Measurements from ENCODE around the gene SAMMSON.

The SAMMSON gene

GRCh38 chr3:69999140-70000027, at the start of gene SAMMSON:
SAMMSON (plus strand) TSS chr3:69999733.
- DNase-seq (ENCODE audit: low read depth in 1 of 2, low spot score in 1 of 2) = no peak

DNA sequence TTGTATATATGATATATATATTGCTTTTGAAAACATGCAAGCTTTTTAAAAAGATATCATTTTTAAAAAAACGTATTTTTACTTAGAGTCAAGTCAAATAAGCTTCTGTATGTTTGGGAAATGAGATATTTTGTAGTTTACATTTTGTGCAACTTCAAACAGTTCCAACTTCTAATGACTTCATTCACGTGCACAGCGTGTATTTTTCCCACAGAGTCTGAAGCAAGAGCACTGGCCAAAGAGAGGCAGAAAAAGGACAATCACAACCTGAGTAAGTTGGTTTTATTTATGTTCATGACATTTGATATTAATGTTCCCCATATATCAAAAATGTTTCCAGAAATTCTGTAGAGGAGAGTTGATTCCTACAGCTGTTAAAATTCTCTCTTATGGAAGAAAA, 47.9 kb upstream of the SAMMSON start:
- DNase-seq (ENCODE audit: low read depth in 1 of 2, low spot score in 1 of 2) = no peak

DNA sequence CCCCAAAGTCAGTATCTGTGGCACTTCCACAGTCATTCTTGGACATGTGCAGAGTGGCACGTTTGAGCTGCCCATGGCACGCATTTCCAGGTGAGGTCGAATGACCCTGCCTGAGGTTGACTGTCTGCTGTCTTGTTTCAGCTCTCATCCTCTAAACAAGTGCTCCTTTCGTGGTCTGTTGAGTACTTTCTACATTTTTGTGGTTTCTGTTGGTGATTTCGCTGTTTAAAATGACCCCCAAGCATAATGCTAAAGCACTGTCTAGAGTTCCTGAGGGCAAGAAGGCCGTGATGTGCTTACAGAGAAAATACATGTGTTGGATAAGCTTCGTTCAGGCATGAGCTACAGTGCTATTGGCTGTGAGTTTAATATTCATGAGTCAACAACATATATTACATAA, 40.0 kb upstream of the SAMMSON start:
- DNase-seq (ENCODE audit: low read depth in 1 of 2, low spot score in 1 of 2) = no peak

- no peak for DNase-seq (ENCODE audit: low read depth in 1 of 2, low spot score in 1 of 2)
Measured at GRCh38 chr3:69961706-69962439, 37.7 kb upstream of the SAMMSON start.

GRCh38 chr3:69963643-69964042, 35.9 kb upstream of the SAMMSON start:
- no peak for DNase-seq (ENCODE audit: low read depth in 1 of 2, low spot score in 1 of 2)

GRCh38 chr3:69967156-69967555, 32.4 kb upstream of the SAMMSON start:
- DNase-seq (ENCODE audit: low read depth in 1 of 2, low spot score in 1 of 2) = no peak

GRCh38 chr3:69970827-69971226, 28.7 kb upstream of the SAMMSON start:
- DNase-seq (ENCODE audit: low read depth in 1 of 2, low spot score in 1 of 2) = no peak

DNA sequence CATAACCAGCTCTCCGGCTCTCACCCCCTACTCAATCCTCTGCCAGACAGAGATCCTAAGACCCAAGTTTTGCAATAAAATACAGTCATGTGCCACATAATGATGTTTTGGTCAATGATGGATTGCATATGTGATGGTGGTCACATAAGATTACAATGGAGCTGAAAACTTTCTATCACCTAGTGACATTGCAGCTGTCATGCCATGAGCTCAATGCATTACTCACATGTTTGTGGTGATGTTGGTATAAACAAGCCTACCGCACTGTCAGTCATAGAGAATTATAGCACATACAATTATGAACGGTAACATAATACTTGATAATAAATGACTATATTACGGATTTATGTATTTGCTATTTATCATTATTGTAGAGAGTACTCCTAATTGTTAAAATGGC, 26.9 kb upstream of the SAMMSON start:
- no peak for DNase-seq (ENCODE audit: low read depth in 1 of 2, low spot score in 1 of 2)

GRCh38 chr3:69976021-69976420, 23.5 kb upstream of the SAMMSON start:
- no peak for DNase-seq (ENCODE audit: low read depth in 1 of 2, low spot score in 1 of 2)

DNA sequence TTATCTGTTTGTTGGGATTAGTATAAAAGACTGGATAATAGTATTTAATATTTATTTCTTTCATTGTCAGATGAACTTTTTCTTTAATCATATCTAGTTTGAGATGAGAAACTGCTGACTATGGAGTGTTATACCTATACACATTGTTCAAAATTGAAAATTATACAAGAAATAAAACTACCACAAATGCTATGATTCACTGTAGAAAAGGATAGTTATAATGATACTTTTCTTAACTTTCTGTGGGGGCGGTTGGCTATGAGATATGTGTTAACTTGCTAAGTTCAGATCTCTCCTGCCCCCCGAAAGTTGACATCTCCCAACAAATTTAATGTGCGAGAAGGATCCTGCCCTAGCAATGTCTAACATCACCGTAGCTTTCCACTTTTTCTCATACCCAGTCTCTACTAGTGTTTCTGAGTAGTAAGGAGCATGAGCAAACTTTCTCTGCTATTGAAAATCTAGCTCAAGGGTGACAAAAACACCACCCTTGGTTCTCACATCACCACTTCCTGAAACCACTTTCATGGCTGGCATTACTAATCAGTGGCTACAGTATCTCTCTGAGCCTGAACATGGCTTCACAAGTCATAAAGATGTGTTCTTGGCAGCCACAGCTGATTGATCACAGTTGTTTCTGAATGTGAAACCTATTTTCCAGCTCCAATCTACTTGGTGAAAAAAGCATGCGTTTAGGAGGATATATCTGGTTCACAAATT, 15.8 kb upstream of the SAMMSON start:
- DNase-seq (ENCODE audit: low read depth in 1 of 2, low spot score in 1 of 2) = no peak

DNA sequence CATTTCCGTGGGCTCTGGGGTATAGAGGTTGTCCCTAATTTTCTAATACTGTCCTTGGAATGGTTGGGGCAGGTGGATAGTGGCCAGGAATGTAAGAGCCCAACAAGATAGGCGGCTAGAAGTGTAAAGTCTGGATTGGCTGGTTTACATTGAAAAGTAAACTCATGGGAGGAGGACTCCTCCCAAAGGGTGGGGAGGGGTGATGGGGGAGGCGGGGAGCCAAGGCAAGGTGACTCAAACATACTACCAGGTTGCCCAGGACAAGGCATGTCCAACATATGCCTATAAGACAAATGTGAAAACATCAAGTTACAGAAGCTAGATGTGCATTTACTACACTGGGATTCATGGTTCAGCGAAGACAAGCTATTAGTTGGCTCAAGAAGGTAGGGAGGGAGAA, 14.3 kb upstream of the SAMMSON start:
- DNase-seq (ENCODE audit: low read depth in 1 of 2, low spot score in 1 of 2) = no peak

DNA sequence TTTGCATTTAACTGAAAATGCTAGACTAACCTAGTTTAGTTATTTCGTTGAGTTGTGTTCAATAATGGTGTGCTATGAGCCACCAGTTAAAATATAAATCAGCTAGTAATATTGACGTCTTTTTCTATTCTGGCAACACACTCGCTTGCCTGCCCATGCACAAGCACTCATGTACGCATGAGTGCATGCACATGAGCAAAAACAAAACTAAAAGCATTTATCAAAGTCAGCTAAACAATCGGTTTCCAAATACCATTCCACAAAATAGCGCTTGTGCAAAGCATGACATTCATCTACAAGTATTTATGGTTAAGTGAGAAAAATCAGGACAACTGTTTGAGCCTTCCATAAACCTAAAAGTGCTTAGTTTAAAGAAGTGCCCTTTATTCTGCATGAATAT, 13.1 kb upstream of the SAMMSON start:
- DNase-seq (ENCODE audit: low read depth in 1 of 2, low spot score in 1 of 2) = no peak

DNA sequence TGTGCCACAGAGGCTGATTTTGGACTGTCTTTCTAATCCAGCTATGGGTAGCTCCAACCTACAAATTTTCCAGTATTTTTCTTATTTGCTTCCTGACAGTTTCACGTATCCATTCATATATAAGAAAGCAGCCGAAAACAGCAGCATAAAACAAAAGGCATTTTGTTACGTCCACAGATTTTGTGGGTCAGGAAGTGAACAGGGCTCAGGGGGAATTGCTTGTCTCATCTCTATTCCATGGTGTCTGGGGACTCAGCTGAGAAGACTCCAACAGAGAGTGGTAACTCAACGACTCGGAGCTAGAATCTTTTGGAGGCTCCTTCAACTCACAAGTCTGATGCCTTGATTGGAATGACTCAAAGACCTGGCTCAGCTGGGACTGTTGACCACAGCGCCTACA, 11.7 kb upstream of the SAMMSON start:
- DNase-seq (ENCODE audit: low read depth in 1 of 2, low spot score in 1 of 2) = no peak

DNA sequence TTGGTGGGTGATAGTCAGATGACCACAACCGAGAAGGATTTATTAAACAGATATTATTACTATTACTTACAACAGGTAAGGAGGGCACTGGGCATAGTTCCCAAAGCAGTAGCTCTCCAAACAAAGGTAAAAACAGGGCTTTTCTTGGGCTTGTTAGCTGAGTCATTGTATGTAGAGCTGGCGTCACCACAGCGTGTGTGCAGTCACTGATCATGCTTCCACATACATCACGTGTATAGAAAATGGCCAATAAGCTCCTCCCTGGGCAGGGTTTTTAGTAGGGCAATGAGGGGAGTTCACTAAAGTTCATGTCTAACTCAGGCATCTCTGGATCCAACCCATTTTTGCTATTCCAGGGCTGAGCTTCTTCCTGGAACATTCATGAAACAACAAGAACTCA, 5.8 kb upstream of the SAMMSON start:
- DNase-seq (ENCODE audit: low read depth in 1 of 2, low spot score in 1 of 2) = no peak

DNA sequence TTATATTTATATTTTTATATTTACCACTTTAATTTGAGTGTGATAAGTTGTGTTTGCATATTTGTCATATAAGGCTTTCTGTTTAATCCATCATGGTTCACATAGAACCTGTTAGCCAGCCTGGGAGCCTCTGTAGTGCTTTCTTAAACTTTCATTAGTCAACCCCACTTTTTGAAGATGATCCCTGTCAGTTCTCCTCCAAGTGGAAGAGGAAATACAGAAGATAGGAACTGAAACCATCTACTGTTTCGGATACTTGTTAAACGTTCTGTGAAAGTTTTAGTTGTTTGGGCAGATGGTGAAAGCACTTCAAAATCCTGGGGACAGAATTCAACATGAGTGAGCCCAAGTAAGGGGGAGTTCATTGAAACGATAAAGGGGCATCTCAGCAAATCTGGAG, 4.6 kb upstream of the SAMMSON start:
- DNase-seq (ENCODE audit: low read depth in 1 of 2, low spot score in 1 of 2) = no peak

DNA sequence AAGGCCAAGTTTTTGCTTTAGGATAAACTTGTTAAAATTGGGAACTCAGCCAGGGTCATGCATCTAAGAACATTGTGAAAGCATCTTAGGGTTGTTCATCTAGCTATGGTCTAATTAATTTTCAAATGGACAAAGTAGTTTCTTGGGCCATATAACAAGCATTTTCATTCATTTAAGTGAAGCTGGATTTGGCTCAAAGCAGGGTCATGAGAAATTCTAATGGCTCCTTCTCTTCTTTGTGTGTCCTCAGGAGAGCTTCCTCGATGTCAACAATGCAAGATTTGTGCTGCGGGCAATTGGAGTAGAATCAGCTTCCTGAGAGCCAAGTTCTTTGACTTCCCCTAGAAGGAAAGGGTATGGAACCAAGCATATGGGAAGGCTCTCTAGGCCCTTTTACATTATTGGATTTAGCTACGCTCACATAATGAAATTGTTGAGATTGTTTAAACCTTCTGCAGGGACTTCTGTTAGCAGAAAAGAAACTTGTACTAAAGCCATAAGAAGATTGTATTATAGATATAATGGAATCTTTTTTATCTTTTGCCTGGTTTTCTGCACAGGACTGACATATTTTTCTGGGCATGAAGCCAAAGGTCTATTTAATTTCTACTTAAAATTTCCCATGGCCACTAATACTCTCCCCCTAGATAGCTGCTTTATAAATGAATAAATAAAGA, 1.8 kb upstream of the SAMMSON start:
- DNase-seq (ENCODE audit: low read depth in 1 of 2, low spot score in 1 of 2) = no peak

DNA sequence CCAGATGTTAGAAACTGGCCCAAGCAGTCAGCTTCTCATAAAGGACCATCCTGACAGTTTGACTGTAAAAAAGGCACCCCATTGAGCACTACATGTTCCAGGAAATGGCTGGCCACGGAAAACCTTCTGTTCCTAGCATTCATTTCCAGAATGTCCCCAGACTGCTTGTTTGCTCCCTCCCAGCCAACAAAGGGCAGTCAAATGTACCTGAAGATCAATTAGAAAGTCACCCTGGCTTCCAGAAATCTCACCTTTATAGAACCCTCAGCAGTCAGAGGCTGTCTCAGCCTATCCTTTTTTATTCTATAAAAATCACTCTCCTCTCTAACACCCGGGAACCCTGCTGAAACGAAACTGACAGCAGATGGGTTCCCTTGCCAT, 784 bp upstream of the SAMMSON start:
- DNase-seq (ENCODE audit: low read depth in 1 of 2, low spot score in 1 of 2) = no peak

- no peak for DNase-seq (ENCODE audit: low read depth in 1 of 2, low spot score in 1 of 2)
Measured at GRCh38 chr3:70000028-70000410, 486 bp downstream of the SAMMSON start.

DNA sequence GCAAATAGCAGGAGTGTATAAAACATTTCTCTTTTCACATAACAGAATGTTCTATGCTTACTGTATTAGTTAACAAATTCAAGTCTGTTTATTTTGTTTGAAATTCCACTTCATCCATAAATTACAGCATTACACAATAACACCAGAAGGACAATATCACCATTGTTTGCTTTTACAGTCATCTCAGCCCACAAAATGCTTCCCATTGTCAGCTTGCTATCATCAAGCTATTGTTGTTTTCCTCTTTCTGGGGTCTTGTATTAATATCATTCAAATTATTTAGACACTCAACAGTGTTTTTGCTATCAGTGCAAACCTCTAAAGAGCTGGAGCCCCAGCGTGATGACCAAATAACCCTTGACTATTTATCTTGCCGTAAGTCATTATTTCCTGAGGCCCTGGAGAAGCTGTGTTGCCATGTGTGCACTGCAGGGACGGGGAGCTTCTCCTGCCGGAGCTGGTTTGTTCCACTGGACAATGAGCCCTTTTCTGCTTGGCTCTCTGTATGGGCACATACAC, 1.1 kb downstream of the SAMMSON start:
- no peak for DNase-seq (ENCODE audit: low read depth in 1 of 2, low spot score in 1 of 2)

DNA sequence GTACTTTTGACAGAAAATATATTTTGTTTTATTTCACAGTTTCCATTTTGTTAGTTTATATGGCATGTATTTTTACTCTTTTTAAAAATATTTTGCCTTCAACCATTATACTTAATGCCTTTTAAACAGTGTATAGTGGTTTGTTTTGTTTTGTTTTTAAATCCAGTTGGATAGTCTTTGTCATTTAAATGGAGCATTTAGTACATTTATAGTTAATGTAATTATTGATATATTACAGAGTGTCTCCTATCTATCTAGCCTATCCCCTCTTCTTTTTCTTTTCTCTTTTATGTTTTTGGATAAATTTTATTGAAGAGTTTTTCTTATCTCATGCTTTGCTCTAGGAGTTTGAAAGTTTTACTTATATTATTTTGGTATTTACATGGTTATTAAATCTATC, 3.6 kb downstream of the SAMMSON start:
- no peak for DNase-seq (ENCODE audit: low read depth in 1 of 2, low spot score in 1 of 2)

- DNase-seq (ENCODE audit: low read depth in 1 of 2, low spot score in 1 of 2) = no peak
Measured at GRCh38 chr3:70006089-70006488, 6.6 kb downstream of the SAMMSON start.
